Trophoblast cell (in vitro differentiated cells and primary cell): Measurements from ENCODE around the gene PTGFRN.

Source experiments
- DNase-seq, 2 donors: peaks; one replicate each; pipeline ENCODE4 v3.0.0-alpha.2; 2016
- H2AFZ ChIP-seq: 2 replicates; pipeline ENCODE4 v1.6.1; 2013; ENCODE audit warnings: low read length, moderate library complexity, mild to moderate bottlenecking; ENCODE audit not compliant: insufficient read depth, poor library complexity
- H2AK5ac ChIP-seq: 2 replicates; pipeline ENCODE4 v1.6.1; 2013; ENCODE audit warnings: mild to moderate bottlenecking, low read length
- H2BK120ac ChIP-seq: 2 replicates; pipeline ENCODE4 v1.6.1; 2013; ENCODE audit warnings: low read length, mild to moderate bottlenecking, moderate library complexity; ENCODE audit not compliant: insufficient read depth, poor library complexity
- H2BK12ac ChIP-seq: 2 replicates; pipeline ENCODE4 v1.6.1; 2013; ENCODE audit warnings: mild to moderate bottlenecking, low read length, moderate library complexity
- H2BK5ac ChIP-seq: 2 replicates; pipeline ENCODE4 v1.6.1; 2013; ENCODE audit warnings: low read length, low read depth, moderate library complexity, mild to moderate bottlenecking; ENCODE audit not compliant: poor library complexity
- H3K14ac ChIP-seq: 2 replicates; pipeline ENCODE4 v1.6.1; 2013; ENCODE audit warnings: mild to moderate bottlenecking, low read length
- H3K18ac ChIP-seq: 2 replicates; pipeline ENCODE4 v1.6.1; 2013; ENCODE audit warnings: mild to moderate bottlenecking, low read length
- H3K23ac ChIP-seq: 2 replicates; pipeline ENCODE4 v1.6.1; 2013; ENCODE audit warnings: low read length
- H3K27ac ChIP-seq: 2 replicates; pipeline ENCODE4 v1.5.1; 2013; ENCODE audit warnings: low read depth, mild to moderate bottlenecking, inconsistent platforms, low read length, moderate library complexity
- H3K27me3 ChIP-seq: 2 replicates; pipeline ENCODE4 v1.6.1; 2013; ENCODE audit warnings: inconsistent platforms, mild to moderate bottlenecking, low read length, moderate library complexity; ENCODE audit not compliant: insufficient read depth
- H3K36me3 ChIP-seq, 2 experiments: 1 replicate in 1 of 2; 2 replicates in 1 of 2; pipeline ENCODE4 v1.6.1; 2013; ENCODE audit warnings: low read length in 2 of 2, mild to moderate bottlenecking in 2 of 2, moderate library complexity in 1 of 2; ENCODE audit not compliant: insufficient read depth in 2 of 2, control insufficient read depth in 1 of 2
- H3K4ac ChIP-seq: 2 replicates; pipeline ENCODE4 v1.6.1; 2013; ENCODE audit warnings: low read depth, mild to moderate bottlenecking, low read length, moderate library complexity
- H3K4me1 ChIP-seq, 2 experiments: 1 replicate in 1 of 2; 2 replicates in 1 of 2; pipeline ENCODE4 v1.6.1; 2013; ENCODE audit warnings: low read length in 2 of 2, mild to moderate bottlenecking in 2 of 2, moderate library complexity in 1 of 2; ENCODE audit not compliant: insufficient read depth in 2 of 2, control insufficient read depth in 1 of 2
- H3K4me2 ChIP-seq: 2 replicates; pipeline ENCODE4 v1.6.1; 2013; ENCODE audit warnings: inconsistent platforms, mild to moderate bottlenecking, low read length, moderate library complexity
- H3K4me3 ChIP-seq: 2 replicates; pipeline ENCODE4 v1.5.1; 2013; ENCODE audit warnings: mild to moderate bottlenecking, low read depth, low read length, inconsistent platforms
- H3K79me1 ChIP-seq: one replicate; pipeline ENCODE4 v1.6.1; 2013; ENCODE audit warnings: low read length
- H3K79me2 ChIP-seq: 2 replicates; pipeline ENCODE4 v1.6.1; 2013; ENCODE audit warnings: low read length, mild to moderate bottlenecking; ENCODE audit not compliant: control insufficient read depth, insufficient read depth, poor library complexity
- H3K9ac ChIP-seq: 2 replicates; pipeline ENCODE4 v1.6.1; 2013; ENCODE audit warnings: mild to moderate bottlenecking, low read length
- H3K9me3 ChIP-seq: 2 replicates; pipeline ENCODE4 v1.6.1; 2013; ENCODE audit warnings: low read depth, mild to moderate bottlenecking, control low read depth, inconsistent platforms, low read length; ENCODE audit not compliant: insufficient read depth
- H4K12ac ChIP-seq: 2 replicates; pipeline ENCODE4 v1.6.1; 2013; ENCODE audit warnings: low read depth, mild to moderate bottlenecking, low read length, moderate library complexity
- H4K8ac ChIP-seq: 2 replicates; pipeline ENCODE4 v1.6.1; 2013; ENCODE audit warnings: low read depth, mild to moderate bottlenecking, low read length, moderate library complexity
- H4K91ac ChIP-seq: one replicate; pipeline ENCODE4 v1.6.1; 2013; ENCODE audit warnings: low read depth, mild to moderate bottlenecking, low read length, moderate library complexity
- WGBS: extraction: QIAGEN DNeasy Blood & Tissue Kit; methylation state at CpG from one replicate; pipeline ENCODE4 v1.1.7; 2013; ENCODE audit warnings: missing lambda C conversion rate; ENCODE audit not compliant: insufficient read length, insufficient coverage; ENCODE audit errors: extremely low coverage; 5-methylcytosine and 5-hydroxymethylcytosine counted together

The PTGFRN gene

DNA sequence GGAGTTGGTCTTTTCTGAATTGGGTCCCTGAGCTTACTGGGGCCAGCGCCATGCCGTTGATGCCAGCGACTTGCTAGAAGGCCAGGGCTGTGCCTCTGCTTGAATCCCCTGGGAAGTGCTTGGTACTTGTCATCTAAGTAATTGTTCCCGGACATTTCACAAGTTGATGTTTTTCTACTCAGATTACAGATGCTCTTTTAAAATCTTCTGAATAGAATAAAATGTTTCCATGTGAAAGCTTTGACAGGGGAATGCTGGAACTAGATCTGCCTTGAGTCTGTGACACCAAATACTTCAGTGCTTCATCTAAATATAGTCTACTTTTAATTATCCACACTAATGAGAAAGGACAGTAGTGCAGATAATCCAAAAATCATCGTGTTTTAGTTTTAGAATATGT, 38.3 kb downstream of the PTGFRN start:
- Histone ChIP-seq H3K18ac (no peak overlapping the region), H2BK5ac (no peak overlapping the region), H3K4me1 (no peaks in the 10 kb centered on the region), H2AFZ (no peak overlapping the region), H2AK5ac (no peak overlapping the region), H2BK12ac (no peak overlapping the region), H3K36me3 (peaks cover 21 to 31% of the 10 kb centered on the region in 2 experiments), H4K12ac (no peak overlapping the region), H3K9ac (no peak overlapping the region), H3K23ac (no peak overlapping the region), H3K4me2 (no peak overlapping the region), H3K9me3 (no peaks in the 10 kb centered on the region), H3K79me2 (no peaks in the 10 kb centered on the region), H4K91ac (no peak overlapping the region), H3K27me3 (no peaks in the 10 kb centered on the region), H3K79me1 (no peaks in the 10 kb centered on the region), H3K4ac (no peak overlapping the region), H2BK120ac (no peak overlapping the region), H4K8ac (no peak overlapping the region), H3K4me3 (no peak overlapping the region), H3K27ac (no peak overlapping the region), H3K14ac (no peak overlapping the region)
- WGBS = no CpG with 5 or more reads among the region's 5 CpGs
- DNase-seq = no peak

DNA sequence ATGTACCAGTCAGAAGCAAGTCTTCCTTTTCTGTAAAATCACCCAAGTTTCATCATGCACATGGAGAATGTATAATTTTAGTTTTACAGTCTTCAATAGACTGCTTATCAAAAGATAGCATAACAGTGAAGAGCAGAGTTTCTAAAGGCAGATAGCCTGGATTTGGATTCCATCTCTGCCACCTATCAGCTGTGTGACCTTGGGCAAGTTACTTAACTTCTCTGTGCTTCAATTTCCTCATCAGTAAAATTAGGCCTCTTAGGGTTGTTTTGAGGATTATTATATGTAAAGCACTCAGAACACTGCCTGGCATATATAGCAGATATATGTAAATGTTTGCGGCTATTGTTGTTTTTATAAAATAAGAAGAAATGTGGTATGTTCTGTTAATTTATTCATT, 38.9 kb downstream of the PTGFRN start:
- Histone ChIP-seq H3K79me2 (no peaks in the 10 kb centered on the region), H3K14ac (no peak overlapping the region), H3K9me3 (no peaks in the 10 kb centered on the region), H3K79me1 (no peaks in the 10 kb centered on the region), H2BK5ac (no peak overlapping the region), H3K27ac (no peak overlapping the region), H4K12ac (no peak overlapping the region), H2AK5ac (no peak overlapping the region), H3K4me1 (no peaks in the 10 kb centered on the region), H4K8ac (no peak overlapping the region), H3K4me3 (no peak overlapping the region), H2BK12ac (no peak overlapping the region), H3K18ac (no peak overlapping the region), H2AFZ (no peak overlapping the region), H3K23ac (no peak overlapping the region), H3K27me3 (no peaks in the 10 kb centered on the region), H3K36me3 (peaks cover 21 to 29% of the 10 kb centered on the region in 2 experiments), H2BK120ac (no peak overlapping the region), H3K4me2 (no peak overlapping the region), H3K4ac (no peak overlapping the region), H4K91ac (no peak overlapping the region), H3K9ac (no peak overlapping the region)
- DNase-seq = no peak
- no CpG with 5 or more reads among the region's 1 CpG for WGBS

DNA sequence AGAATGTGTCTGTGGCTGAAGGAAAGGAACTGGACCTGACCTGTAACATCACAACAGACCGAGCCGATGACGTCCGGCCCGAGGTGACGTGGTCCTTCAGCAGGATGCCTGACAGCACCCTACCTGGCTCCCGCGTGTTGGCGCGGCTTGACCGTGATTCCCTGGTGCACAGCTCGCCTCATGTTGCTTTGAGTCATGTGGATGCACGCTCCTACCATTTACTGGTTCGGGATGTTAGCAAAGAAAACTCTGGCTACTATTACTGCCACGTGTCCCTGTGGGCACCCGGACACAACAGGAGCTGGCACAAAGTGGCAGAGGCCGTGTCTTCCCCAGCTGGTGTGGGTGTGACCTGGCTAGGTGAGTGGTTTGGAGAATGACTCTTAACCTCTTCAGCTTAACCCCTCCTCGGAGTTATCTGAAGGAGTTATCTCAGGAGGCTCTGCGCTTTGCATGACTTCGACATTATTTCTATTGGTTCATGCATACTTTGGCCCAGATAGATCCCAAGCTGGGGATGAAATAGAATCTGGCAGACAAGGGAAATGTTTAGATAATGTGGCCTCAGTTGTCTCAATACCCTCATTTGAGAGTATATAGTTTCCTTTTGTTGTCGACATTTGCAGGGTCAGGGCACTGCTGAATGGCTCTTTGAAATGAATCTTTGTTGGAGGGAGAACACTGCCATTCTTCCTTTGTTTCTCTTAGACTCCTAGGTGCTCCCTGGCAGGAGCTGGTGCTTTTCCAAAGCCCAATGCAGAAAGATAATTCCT, 39.7 kb downstream of the PTGFRN start:
- Histone ChIP-seq H3K9ac (no peak overlapping the region), H2BK120ac (no peak overlapping the region), H3K79me1 (no peaks in the 10 kb centered on the region), H2AFZ (no peak overlapping the region), H3K4me2 (no peak overlapping the region), H2AK5ac (no peak overlapping the region), H3K23ac (no peak overlapping the region), H4K91ac (no peak overlapping the region), H3K79me2 (no peaks in the 10 kb centered on the region), H3K4me3 (no peak overlapping the region), H2BK5ac (no peak overlapping the region), H3K18ac (no peak overlapping the region), H3K4me1 (no peaks in the 10 kb centered on the region), H3K9me3 (no peaks in the 10 kb centered on the region), H3K27me3 (no peaks in the 10 kb centered on the region), H3K27ac (no peak overlapping the region), H4K8ac (no peak overlapping the region), H3K36me3 (peaks cover 18 to 29% of the 10 kb centered on the region in 2 experiments), H3K14ac (no peak overlapping the region), H3K4ac (no peak overlapping the region), H4K12ac (no peak overlapping the region), H2BK12ac (no peak overlapping the region)
- DNase-seq = peak in 1 of 2 donors; percentile 23
- no CpG with 5 or more reads among the region's 21 CpGs for WGBS

- Histone ChIP-seq H3K9me3 (no peaks in the 10 kb centered on the region), H3K36me3 (peaks cover 8 to 19% of the 10 kb centered on the region in 2 experiments), H3K4ac (no peak overlapping the region), H3K18ac (no peak overlapping the region), H3K14ac (no peak overlapping the region), H3K4me3 (no peak overlapping the region), H3K4me2 (no peak overlapping the region), H2BK120ac (no peak overlapping the region), H4K91ac (no peak overlapping the region), H2BK5ac (no peak overlapping the region), H2AK5ac (no peak overlapping the region), H3K27ac (no peak overlapping the region), H3K9ac (no peak overlapping the region), H4K8ac (no peak overlapping the region), H3K27me3 (no peaks in the 10 kb centered on the region), H2AFZ (no peak overlapping the region), H3K23ac (no peak overlapping the region), H3K79me1 (no peaks in the 10 kb centered on the region), H2BK12ac (no peak overlapping the region), H3K4me1 (no peaks in the 10 kb centered on the region), H3K79me2 (no peaks in the 10 kb centered on the region), H4K12ac (no peak overlapping the region)
- WGBS = no CpG with 5 or more reads among the region's 13 CpGs
- peak in 1 of 2 donors; percentile 25 for DNase-seq
Observed at GRCh38 chr1:116950517-116951199, 40.9 kb downstream of the PTGFRN start.
